Measurements from ENCODE around the gene UBQLN3.

UBQLN3 gene

GRCh38 chr11:5507933-5508305 is 1.8 kb downstream of the UBQLN3 start:
- H3K27ac ChIP-seq (ENCODE audit: low read depth in 2 of 2, low read length in 2 of 2), result no peak overlapping the region
- no peaks in the 10 kb centered on the region for H3K9me3 ChIP-seq (ENCODE audit: control insufficient read depth in 2 of 2, low read length in 2 of 2)
- no peaks in the 10 kb centered on the region for H3K36me3 ChIP-seq (ENCODE audit: control insufficient read depth in 2 of 2, insufficient read depth in 2 of 2, low read length in 2 of 2)
- H3K4me1 ChIP-seq (ENCODE audit: control insufficient read depth in 2 of 2, insufficient read depth in 2 of 2, low read length in 2 of 2), result no peaks in the 10 kb centered on the region
- H3K9ac ChIP-seq (ENCODE audit: low read depth in 1 of 2, low read length in 2 of 2), result no peak overlapping the region
- H3K27me3 ChIP-seq (ENCODE audit: control insufficient read depth in 2 of 2, insufficient read depth in 2 of 2, low read length in 2 of 2), result no peaks in the 10 kb centered on the region
- H3K4me3 ChIP-seq (ENCODE audit: low read length in 2 of 2), result no peak overlapping the region

GRCh38 chr11:5507177-5507932 is 2.4 kb downstream of the UBQLN3 start:
- H3K4me1 ChIP-seq (ENCODE audit: control insufficient read depth in 2 of 2, insufficient read depth in 2 of 2, low read length in 2 of 2), result no peaks in the 10 kb centered on the region
- H3K27me3 ChIP-seq (ENCODE audit: control insufficient read depth in 2 of 2, insufficient read depth in 2 of 2, low read length in 2 of 2), result no peaks in the 10 kb centered on the region
- H3K27ac ChIP-seq (ENCODE audit: low read depth in 2 of 2, low read length in 2 of 2), result no peak overlapping the region
- no peaks in the 10 kb centered on the region for H3K36me3 ChIP-seq (ENCODE audit: control insufficient read depth in 2 of 2, insufficient read depth in 2 of 2, low read length in 2 of 2)
- no peaks in the 10 kb centered on the region for H3K9me3 ChIP-seq (ENCODE audit: control insufficient read depth in 2 of 2, low read length in 2 of 2)
- no peak overlapping the region for H3K4me3 ChIP-seq (ENCODE audit: low read length in 2 of 2)
- no peak overlapping the region for H3K9ac ChIP-seq (ENCODE audit: low read depth in 1 of 2, low read length in 2 of 2)

- Histone ChIP-seq H3K27me3 (ENCODE audit: control insufficient read depth in 2 of 2, insufficient read depth in 2 of 2, low read length in 2 of 2) (no peaks in the 10 kb centered on the region), H3K36me3 (ENCODE audit: control insufficient read depth in 2 of 2, insufficient read depth in 2 of 2, low read length in 2 of 2) (no peaks in the 10 kb centered on the region), H3K4me3 (ENCODE audit: low read length in 2 of 2) (no peak overlapping the region), H3K9me3 (ENCODE audit: control insufficient read depth in 2 of 2, low read length in 2 of 2) (no peaks in the 10 kb centered on the region), H3K9ac (ENCODE audit: low read depth in 1 of 2, low read length in 2 of 2) (no peak overlapping the region), H3K27ac (ENCODE audit: low read depth in 2 of 2, low read length in 2 of 2) (no peak overlapping the region), H3K4me1 (ENCODE audit: control insufficient read depth in 2 of 2, insufficient read depth in 2 of 2, low read length in 2 of 2) (no peaks in the 10 kb centered on the region)
These were observed 4.3 kb downstream of the UBQLN3 start for GRCh38 chr11:5505363-5506048.

- H3K27ac ChIP-seq (ENCODE audit: low read depth in 2 of 2, low read length in 2 of 2), result no peak overlapping the region
- no peak overlapping the region for H3K4me3 ChIP-seq (ENCODE audit: low read length in 2 of 2)
- H3K9me3 ChIP-seq (ENCODE audit: control insufficient read depth in 2 of 2, low read length in 2 of 2), result no peaks in the 10 kb centered on the region
- H3K36me3 ChIP-seq (ENCODE audit: control insufficient read depth in 2 of 2, insufficient read depth in 2 of 2, low read length in 2 of 2), result no peaks in the 10 kb centered on the region
- no peaks in the 10 kb centered on the region for H3K27me3 ChIP-seq (ENCODE audit: control insufficient read depth in 2 of 2, insufficient read depth in 2 of 2, low read length in 2 of 2)
- H3K4me1 ChIP-seq (ENCODE audit: control insufficient read depth in 2 of 2, insufficient read depth in 2 of 2, low read length in 2 of 2), result no peaks in the 10 kb centered on the region
- no peak overlapping the region for H3K9ac ChIP-seq (ENCODE audit: low read depth in 1 of 2, low read length in 2 of 2)
These were observed 5.3 kb downstream of the UBQLN3 start for GRCh38 chr11:5504403-5504921.

GRCh38 chr11:5500393-5500801 is 9.4 kb downstream of the UBQLN3 start:
- no peak overlapping the region for H3K9ac ChIP-seq (ENCODE audit: low read depth in 1 of 2, low read length in 2 of 2)
- H3K9me3 ChIP-seq (ENCODE audit: control insufficient read depth in 2 of 2, low read length in 2 of 2), result no peaks in the 10 kb centered on the region
- H3K27ac ChIP-seq (ENCODE audit: low read depth in 2 of 2, low read length in 2 of 2), result no peak overlapping the region
- H3K4me1 ChIP-seq (ENCODE audit: control insufficient read depth in 2 of 2, insufficient read depth in 2 of 2, low read length in 2 of 2), result no peaks in the 10 kb centered on the region
- H3K4me3 ChIP-seq (ENCODE audit: low read length in 2 of 2), result no peak overlapping the region
- no peaks in the 10 kb centered on the region for H3K27me3 ChIP-seq (ENCODE audit: control insufficient read depth in 2 of 2, insufficient read depth in 2 of 2, low read length in 2 of 2)
- no peaks in the 10 kb centered on the region for H3K36me3 ChIP-seq (ENCODE audit: control insufficient read depth in 2 of 2, insufficient read depth in 2 of 2, low read length in 2 of 2)

GRCh38 chr11:5499671-5500070 is 10.1 kb downstream of the UBQLN3 start:
- Histone ChIP-seq H3K27ac (ENCODE audit: low read depth in 2 of 2, low read length in 2 of 2) (no peak overlapping the region), H3K9ac (ENCODE audit: low read depth in 1 of 2, low read length in 2 of 2) (no peak overlapping the region), H3K4me1 (ENCODE audit: control insufficient read depth in 2 of 2, insufficient read depth in 2 of 2, low read length in 2 of 2) (no peaks in the 10 kb centered on the region), H3K27me3 (ENCODE audit: control insufficient read depth in 2 of 2, insufficient read depth in 2 of 2, low read length in 2 of 2) (no peaks in the 10 kb centered on the region), H3K36me3 (ENCODE audit: control insufficient read depth in 2 of 2, insufficient read depth in 2 of 2, low read length in 2 of 2) (no peaks in the 10 kb centered on the region), H3K9me3 (ENCODE audit: control insufficient read depth in 2 of 2, low read length in 2 of 2) (no peaks in the 10 kb centered on the region), H3K4me3 (ENCODE audit: low read length in 2 of 2) (no peak overlapping the region)

- no peak overlapping the region for H3K4me3 ChIP-seq (ENCODE audit: low read length in 2 of 2)
- H3K4me1 ChIP-seq (ENCODE audit: control insufficient read depth in 2 of 2, insufficient read depth in 2 of 2, low read length in 2 of 2), result no peaks in the 10 kb centered on the region
- H3K27me3 ChIP-seq (ENCODE audit: control insufficient read depth in 2 of 2, insufficient read depth in 2 of 2, low read length in 2 of 2), result no peaks in the 10 kb centered on the region
These were observed 20.0 kb downstream of the UBQLN3 start for GRCh38 chr11:5489576-5490357.

GRCh38 chr11:5488798-5489399 is 20.9 kb downstream of the UBQLN3 start:
- Histone ChIP-seq H3K36me3 (ENCODE audit: control insufficient read depth in 2 of 2, insufficient read depth in 2 of 2, low read length in 2 of 2) (no peaks in the 10 kb centered on the region), H3K9ac (ENCODE audit: low read depth in 1 of 2, low read length in 2 of 2) (no peak overlapping the region), H3K27me3 (ENCODE audit: control insufficient read depth in 2 of 2, insufficient read depth in 2 of 2, low read length in 2 of 2) (no peaks in the 10 kb centered on the region), H3K9me3 (ENCODE audit: control insufficient read depth in 2 of 2, low read length in 2 of 2) (no peaks in the 10 kb centered on the region), H3K27ac (ENCODE audit: low read depth in 2 of 2, low read length in 2 of 2) (no peak overlapping the region), H3K4me3 (ENCODE audit: low read length in 2 of 2) (no peak overlapping the region), H3K4me1 (ENCODE audit: control insufficient read depth in 2 of 2, insufficient read depth in 2 of 2, low read length in 2 of 2) (no peaks in the 10 kb centered on the region)

More at GRCh38 chr11:5489576-5490357, 20.0 kb downstream of the UBQLN3 start:
- H3K9ac ChIP-seq (ENCODE audit: low read depth in 1 of 2, low read length in 2 of 2), result no peak overlapping the region
- H3K36me3 ChIP-seq (ENCODE audit: control insufficient read depth in 2 of 2, insufficient read depth in 2 of 2, low read length in 2 of 2), result no peaks in the 10 kb centered on the region
- H3K9me3 ChIP-seq (ENCODE audit: control insufficient read depth in 2 of 2, low read length in 2 of 2), result no peaks in the 10 kb centered on the region
- no peak overlapping the region for H3K27ac ChIP-seq (ENCODE audit: low read depth in 2 of 2, low read length in 2 of 2)

GRCh38 chr11:5488385-5488784 is 21.4 kb downstream of the UBQLN3 start, which contains the start of gene OR52D1:
TSS of gene OR52D1 (plus strand) at chr11:5488685. CDS start at chr11:5488707, 22 bp downstream.
- no peak within 1 kb of the TSS for H3K9ac ChIP-seq (ENCODE audit: low read depth in 1 of 2, low read length in 2 of 2)
- no peaks in the 10 kb centered on the region for H3K36me3 ChIP-seq (ENCODE audit: control insufficient read depth in 2 of 2, insufficient read depth in 2 of 2, low read length in 2 of 2)
- no peak within 1 kb of the TSS for H3K4me3 ChIP-seq (ENCODE audit: low read length in 2 of 2)
- H3K9me3 ChIP-seq (ENCODE audit: control insufficient read depth in 2 of 2, low read length in 2 of 2), result no peaks in the 10 kb centered on the region
- no peaks in the 10 kb centered on the region for H3K4me1 ChIP-seq (ENCODE audit: control insufficient read depth in 2 of 2, insufficient read depth in 2 of 2, low read length in 2 of 2)
- H3K27me3 ChIP-seq (ENCODE audit: control insufficient read depth in 2 of 2, insufficient read depth in 2 of 2, low read length in 2 of 2), result no peaks in the 10 kb centered on the region
- H3K27ac ChIP-seq (ENCODE audit: low read depth in 2 of 2, low read length in 2 of 2), result no peak within 1 kb of the TSS
